ENCODE measurements around the gene KPNA6. TPM values are rescaled to one million over a fixed set of nuclear protein-coding genes. Genes with fewer than 3 reads are reported as not detected.

KPNA6 gene
- total and polyA plus RNA-seq, 2 of the 13 experiments (the other 11 are each of a cell fraction or from before 2014, with no cell fraction given) = 22.0 to 47.5 TPM

DNA sequence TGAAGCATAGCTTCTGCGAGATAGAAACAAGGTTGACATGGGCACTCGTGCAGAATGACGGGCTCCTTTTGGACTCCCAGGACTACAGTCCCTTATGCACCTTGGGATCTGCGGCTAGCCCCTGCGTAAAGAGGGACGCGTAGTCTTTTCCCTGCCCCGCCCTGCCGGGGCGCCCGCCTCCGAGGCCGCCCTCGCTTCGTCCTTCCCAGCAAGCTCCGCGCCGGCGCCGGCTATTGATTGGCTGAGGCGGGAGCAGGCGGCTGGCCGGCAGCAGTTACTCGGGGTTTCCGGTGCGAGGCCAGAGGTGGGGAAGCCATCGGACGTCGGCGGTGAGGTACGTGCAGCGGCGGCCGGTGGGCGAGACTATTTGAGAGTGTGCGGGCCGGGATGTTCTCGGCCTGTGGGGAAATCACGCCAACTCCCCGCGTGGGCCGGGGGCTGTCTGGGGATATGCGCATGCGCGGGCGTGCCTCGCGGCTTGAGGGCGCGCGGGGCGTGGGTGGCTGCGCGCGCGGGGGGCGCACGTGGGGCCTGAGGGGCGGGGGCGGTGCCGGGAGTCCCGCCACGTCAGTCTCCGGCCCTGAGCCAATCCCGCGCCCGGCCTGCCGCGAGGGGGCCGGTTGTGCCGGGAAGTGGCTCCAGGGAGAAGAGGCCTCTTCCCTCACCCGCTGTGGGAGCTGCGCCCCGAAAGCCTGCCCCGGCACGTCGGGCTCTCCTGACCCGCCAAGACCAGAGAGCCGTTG is 71.8 kb downstream of the KPNA6 start, which contains the start of gene TXLNA (continued):
- peak; percentile 20; the same call in 1 of the 2 replicates for TF ChIP-seq KDM5A (IDR thresholded peaks at IDR 0.05; ENCODE audit: borderline replicate concordance, low read length)
- no peak for TF ChIP-seq SRSF4 (IDR thresholded peaks at IDR 0.05; ENCODE audit: low read depth, low read length, poor library complexity, severe bottlenecking)
- peak; percentile 92; the same call in 1 of the 2 replicates for TF ChIP-seq ZNF816 (CRISPR knock-in tag; IDR thresholded peaks at IDR 0.05; ENCODE audit: borderline replicate concordance)
- TF ChIP-seq ZNF331 (CRISPR knock-in tag; IDR thresholded peaks at IDR 0.05) = no peak
- no peak; the same call in none of the 2 replicates for TF ChIP-seq RXRB (CRISPR knock-in tag; IDR thresholded peaks at IDR 0.05; ENCODE audit: borderline replicate concordance)
- 0 out of 2 replicates have a peak, but pooled peaks have one; percentile 26 for TF ChIP-seq NR2F6 (IDR thresholded peaks at IDR 0.05)
- TF ChIP-seq NR2F6 (CRISPR knock-in tag; IDR thresholded peaks at IDR 0.05) = peak; percentile 27; the same call in 1 of the 2 replicates
- TF ChIP-seq THAP11 (CRISPR knock-in tag; IDR thresholded peaks at IDR 0.05) = peak; percentile 88
- no peak for TF ChIP-seq PRPF4 (IDR thresholded peaks at IDR 0.05; ENCODE audit: low read depth, low read length, poor library complexity, severe bottlenecking)
- no peak for TF ChIP-seq FOXO4 (CRISPR knock-in tag; conservative IDR thresholded peaks at IDR 0.05)
- peak; percentile 11; the same call in 1 of the 2 replicates for TF ChIP-seq NCOA2 (CRISPR knock-in tag; IDR thresholded peaks at IDR 0.05)
- TF ChIP-seq TFDP2 (CRISPR knock-in tag; IDR thresholded peaks at IDR 0.05) = peak; percentile 93
- peak; percentile 96 for TF ChIP-seq ZNF841 (CRISPR knock-in tag; IDR thresholded peaks at IDR 0.05; ENCODE audit: borderline replicate concordance)
- TF ChIP-seq, protein P1, sequence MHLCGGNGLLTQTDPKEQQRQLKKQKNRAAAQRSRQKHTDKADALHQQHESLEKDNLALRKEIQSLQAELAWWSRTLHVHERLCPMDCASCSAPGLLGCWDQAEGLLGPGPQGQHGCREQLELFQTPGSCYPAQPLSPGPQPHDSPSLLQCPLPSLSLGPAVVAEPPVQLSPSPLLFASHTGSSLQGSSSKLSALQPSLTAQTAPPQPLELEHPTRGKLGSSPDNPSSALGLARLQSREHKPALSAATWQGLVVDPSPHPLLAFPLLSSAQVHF (CRISPR knock-in tag; IDR thresholded peaks at IDR 0.05) = peak; percentile 96
- peak; percentile 88 for TF ChIP-seq TBX2 (CRISPR knock-in tag; IDR thresholded peaks at IDR 0.05; ENCODE audit: borderline replicate concordance)
- TF ChIP-seq LRRFIP1 (CRISPR knock-in tag; conservative IDR thresholded peaks at IDR 0.05) = no peak
- TF ChIP-seq, protein P2, sequence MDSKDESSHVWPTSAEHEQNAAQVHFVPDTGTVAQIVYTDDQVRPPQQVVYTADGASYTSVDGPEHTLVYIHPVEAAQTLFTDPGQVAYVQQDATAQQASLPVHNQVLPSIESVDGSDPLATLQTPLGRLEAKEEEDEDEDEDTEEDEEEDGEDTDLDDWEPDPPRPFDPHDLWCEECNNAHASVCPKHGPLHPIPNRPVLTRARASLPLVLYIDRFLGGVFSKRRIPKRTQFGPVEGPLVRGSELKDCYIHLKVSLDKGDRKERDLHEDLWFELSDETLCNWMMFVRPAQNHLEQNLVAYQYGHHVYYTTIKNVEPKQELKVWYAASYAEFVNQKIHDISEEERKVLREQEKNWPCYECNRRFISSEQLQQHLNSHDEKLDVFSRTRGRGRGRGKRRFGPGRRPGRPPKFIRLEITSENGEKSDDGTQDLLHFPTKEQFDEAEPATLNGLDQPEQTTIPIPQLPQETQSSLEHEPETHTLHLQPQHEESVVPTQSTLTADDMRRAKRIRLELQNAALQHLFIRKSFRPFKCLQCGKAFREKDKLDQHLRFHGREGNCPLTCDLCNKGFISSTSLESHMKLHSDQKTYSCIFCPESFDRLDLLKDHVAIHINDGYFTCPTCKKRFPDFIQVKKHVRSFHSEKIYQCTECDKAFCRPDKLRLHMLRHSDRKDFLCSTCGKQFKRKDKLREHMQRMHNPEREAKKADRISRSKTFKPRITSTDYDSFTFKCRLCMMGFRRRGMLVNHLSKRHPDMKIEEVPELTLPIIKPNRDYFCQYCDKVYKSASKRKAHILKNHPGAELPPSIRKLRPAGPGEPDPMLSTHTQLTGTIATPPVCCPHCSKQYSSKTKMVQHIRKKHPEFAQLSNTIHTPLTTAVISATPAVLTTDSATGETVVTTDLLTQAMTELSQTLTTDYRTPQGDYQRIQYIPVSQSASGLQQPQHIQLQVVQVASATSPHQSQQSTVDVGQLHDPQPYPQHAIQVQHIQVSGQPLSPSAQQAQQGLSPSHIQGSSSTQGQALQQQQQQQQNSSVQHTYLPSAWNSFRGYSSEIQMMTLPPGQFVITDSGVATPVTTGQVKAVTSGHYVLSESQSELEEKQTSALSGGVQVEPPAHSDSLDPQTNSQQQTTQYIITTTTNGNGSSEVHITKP (CRISPR knock-in tag; IDR thresholded peaks at IDR 0.05; ENCODE audit: low read depth) = peak; percentile 82; the same call in 1 of the 2 replicates
- 0 out of 2 replicates have a peak, but pooled peaks have one; percentile 9 for TF ChIP-seq MED13 (CRISPR knock-in tag; IDR thresholded peaks at IDR 0.05)
- TF ChIP-seq HNRNPL (IDR thresholded peaks at IDR 0.05; ENCODE audit: low read depth, low read length) = no peak
